ENCODE measurements around the gene RUNX2. TPM values are rescaled to one million over a fixed set of nuclear protein-coding genes. Genes with fewer than 3 reads are reported as not detected.

Gene RUNX2
- total RNA-seq, 4 donors from 2014 or later, result 1.00 to 8.1 (median 3.6) TPM

DNA sequence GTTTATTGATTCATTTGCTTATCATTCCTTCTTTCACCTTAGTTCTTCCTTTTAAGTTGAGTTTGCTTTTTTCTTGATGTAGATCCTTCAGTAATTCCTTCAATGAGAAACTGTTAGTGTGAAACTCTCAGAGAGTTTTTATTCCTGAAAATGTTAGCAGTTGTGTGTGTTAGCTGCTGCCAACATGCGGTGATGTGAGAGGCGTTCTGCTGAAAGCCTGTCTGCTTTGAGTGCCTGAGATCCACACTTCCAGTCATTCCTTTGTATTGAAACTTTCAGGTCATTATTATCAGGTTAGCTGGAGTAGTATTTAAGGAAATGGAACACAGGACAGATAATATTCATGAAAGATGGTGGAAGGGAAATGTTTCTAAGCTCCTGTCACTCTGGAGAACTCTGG lies 119.6 kb downstream of the RUNX2 start:
- 74 to 86% methylated on average over 2 of the region's 2 CpGs for WGBS, 2 donors (ENCODE audit: low coverage in 1 of 2)
- peaks cover 9 to 34% (median 23%) of the 10 kb centered on the region in 4 donors for H3K4me1 ChIP-seq
- no peaks in the 10 kb centered on the region for H3K36me3 ChIP-seq
- no peaks in the 10 kb centered on the region for H3K27me3 ChIP-seq
- no peak for TF ChIP-seq EP300 (IDR thresholded peaks at IDR 0.05; ENCODE audit: low read depth)
- no peak for TF ChIP-seq POLR2AphosphoS5 (IDR thresholded peaks at IDR 0.05)
- no peak for TF ChIP-seq POLR2A (IDR thresholded peaks at IDR 0.05)
- TF ChIP-seq, protein P1, sequence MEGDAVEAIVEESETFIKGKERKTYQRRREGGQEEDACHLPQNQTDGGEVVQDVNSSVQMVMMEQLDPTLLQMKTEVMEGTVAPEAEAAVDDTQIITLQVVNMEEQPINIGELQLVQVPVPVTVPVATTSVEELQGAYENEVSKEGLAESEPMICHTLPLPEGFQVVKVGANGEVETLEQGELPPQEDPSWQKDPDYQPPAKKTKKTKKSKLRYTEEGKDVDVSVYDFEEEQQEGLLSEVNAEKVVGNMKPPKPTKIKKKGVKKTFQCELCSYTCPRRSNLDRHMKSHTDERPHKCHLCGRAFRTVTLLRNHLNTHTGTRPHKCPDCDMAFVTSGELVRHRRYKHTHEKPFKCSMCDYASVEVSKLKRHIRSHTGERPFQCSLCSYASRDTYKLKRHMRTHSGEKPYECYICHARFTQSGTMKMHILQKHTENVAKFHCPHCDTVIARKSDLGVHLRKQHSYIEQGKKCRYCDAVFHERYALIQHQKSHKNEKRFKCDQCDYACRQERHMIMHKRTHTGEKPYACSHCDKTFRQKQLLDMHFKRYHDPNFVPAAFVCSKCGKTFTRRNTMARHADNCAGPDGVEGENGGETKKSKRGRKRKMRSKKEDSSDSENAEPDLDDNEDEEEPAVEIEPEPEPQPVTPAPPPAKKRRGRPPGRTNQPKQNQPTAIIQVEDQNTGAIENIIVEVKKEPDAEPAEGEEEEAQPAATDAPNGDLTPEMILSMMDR (IDR thresholded peaks at IDR 0.05), result no peak
- DNase-seq, result no peak
- no peaks in the 10 kb centered on the region for H3K9me3 ChIP-seq
- no peak overlapping the region for H3K27ac ChIP-seq
- intact Hi-C loops (cut with DNase I; ENCODE audit: low total_unique reads), result no loop called here
- in situ Hi-C loops (cut with MboI; ENCODE audit: low pct_ligation_motif_present in 1 of 4, low pct_unique_long_range_greater_than_20kb in 1 of 4, low sequenced_read_pairs in 3 of 4), result loop anchor here in 2 of 4 donors (25.0 kb wide), 1 partner anchor 265 kb away; no protein-coding TSS in a partner anchor
- H3K4me3 ChIP-seq, result no peak overlapping the region

DNA sequence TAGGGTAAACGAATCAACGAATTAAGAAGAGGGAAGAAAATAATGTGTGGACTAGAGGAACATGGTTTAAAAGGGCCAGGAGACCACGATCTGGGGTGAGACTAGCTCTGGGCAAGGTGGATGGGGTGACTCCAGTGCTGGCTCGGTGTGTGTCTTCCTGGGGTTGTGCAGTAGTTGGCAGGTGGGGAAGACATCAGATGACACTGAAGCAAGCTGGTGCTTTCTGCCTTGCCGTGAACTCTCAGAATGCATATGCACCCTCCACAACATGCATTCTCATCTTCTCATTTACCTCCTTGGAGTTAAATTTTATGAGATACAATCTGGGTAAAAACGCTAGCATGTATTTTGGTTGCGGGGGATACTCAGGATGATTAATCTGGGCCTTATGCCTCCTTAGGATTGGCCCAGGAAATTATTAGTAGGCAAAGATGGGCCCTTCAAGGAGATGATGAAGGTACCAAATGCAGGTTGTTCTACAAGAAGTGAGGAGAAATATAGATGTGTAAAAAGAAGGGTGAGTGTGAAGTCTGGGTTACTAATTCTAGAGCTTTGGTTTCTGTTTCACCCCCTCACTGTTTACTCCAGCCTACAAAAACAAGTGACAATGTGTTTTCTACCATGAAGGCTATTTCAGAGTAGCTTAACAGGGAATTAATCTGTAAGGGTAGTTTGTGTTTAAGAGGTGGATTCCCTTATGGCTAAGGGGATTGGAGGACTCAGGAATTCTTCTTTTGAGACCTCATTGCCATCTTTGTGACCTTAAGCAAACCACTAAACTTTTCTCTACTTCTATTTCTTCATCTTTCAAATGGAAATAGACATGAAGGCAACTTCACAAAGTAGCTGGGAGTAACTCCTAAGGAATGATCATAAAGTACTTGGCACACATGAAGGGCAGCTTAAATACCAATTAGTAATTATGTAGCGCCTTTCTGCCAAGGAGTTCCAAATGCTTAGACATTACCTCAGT lies 120.6 kb downstream of the RUNX2 start:
- no peak for DNase-seq
- no peak for TF ChIP-seq POLR2A (IDR thresholded peaks at IDR 0.05)
- TF ChIP-seq, protein P1 (IDR thresholded peaks at IDR 0.05), result no peak
- no peak for TF ChIP-seq EP300 (IDR thresholded peaks at IDR 0.05; ENCODE audit: low read depth)
- no peak for TF ChIP-seq POLR2AphosphoS5 (IDR thresholded peaks at IDR 0.05)
- Histone ChIP-seq H3K27me3 (no peaks in the 10 kb centered on the region), H3K27ac (peak overlapping the region in 2 of 4 donors; percentile 3 to 26), H3K4me1 (peaks cover 9 to 35% (median 23%) of the 10 kb centered on the region in 4 donors), H3K9me3 (no peaks in the 10 kb centered on the region), H3K4me3 (no peak overlapping the region), H3K36me3 (no peaks in the 10 kb centered on the region)
- in situ Hi-C loops (cut with MboI; ENCODE audit: low pct_ligation_motif_present in 1 of 4, low pct_unique_long_range_greater_than_20kb in 1 of 4, low sequenced_read_pairs in 3 of 4) (loop anchor here in 2 of 4 donors (25.0 kb wide), 1 partner anchor 264 kb away; no protein-coding TSS in a partner anchor), intact Hi-C loops (cut with DNase I; ENCODE audit: low total_unique reads) (no loop called here)
- 87% methylated on average over 7 to 8 of the region's 8 CpGs for WGBS, 2 donors (ENCODE audit: low coverage in 1 of 2)

DNA sequence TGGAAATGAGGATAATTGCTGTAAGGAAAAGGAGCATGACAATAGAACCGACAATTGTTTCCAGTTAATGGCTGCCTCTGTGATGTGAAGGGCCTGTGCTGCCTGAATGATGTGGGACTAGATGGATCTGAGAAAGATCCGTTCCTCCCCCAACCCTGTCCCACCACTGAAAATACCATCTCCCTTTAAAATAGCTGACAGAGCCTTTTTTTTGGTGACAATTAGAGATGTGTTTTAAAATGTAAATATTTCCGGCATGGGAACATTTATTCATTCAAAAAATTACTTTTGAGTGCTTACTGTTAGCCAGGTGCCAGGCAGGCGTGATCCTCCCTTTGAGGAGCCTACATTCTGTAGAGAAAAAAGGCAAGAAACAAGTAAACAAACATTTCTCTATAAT lies 122.0 kb downstream of the RUNX2 start:
- Histone ChIP-seq H3K4me3 (no peak overlapping the region), H3K27ac (no peak overlapping the region), H3K27me3 (no peaks in the 10 kb centered on the region), H3K4me1 (peaks cover 8 to 38% (median 19%) of the 10 kb centered on the region in 4 donors), H3K36me3 (no peaks in the 10 kb centered on the region), H3K9me3 (no peaks in the 10 kb centered on the region)
- 96 to 98% methylated on average over 4 of the region's 4 CpGs for WGBS, 2 donors (ENCODE audit: low coverage in 1 of 2)
- TF ChIP-seq POLR2A (IDR thresholded peaks at IDR 0.05), result no peak
- no peak for TF ChIP-seq EP300 (IDR thresholded peaks at IDR 0.05; ENCODE audit: low read depth)
- TF ChIP-seq, protein P1 (IDR thresholded peaks at IDR 0.05), result no peak
- no peak for TF ChIP-seq POLR2AphosphoS5 (IDR thresholded peaks at IDR 0.05)
- in situ Hi-C loops (cut with MboI; ENCODE audit: low pct_ligation_motif_present in 1 of 4, low pct_unique_long_range_greater_than_20kb in 1 of 4, low sequenced_read_pairs in 3 of 4) (no loop called here), intact Hi-C loops (cut with DNase I; ENCODE audit: low total_unique reads) (no loop called here)
- no peak for DNase-seq

DNA sequence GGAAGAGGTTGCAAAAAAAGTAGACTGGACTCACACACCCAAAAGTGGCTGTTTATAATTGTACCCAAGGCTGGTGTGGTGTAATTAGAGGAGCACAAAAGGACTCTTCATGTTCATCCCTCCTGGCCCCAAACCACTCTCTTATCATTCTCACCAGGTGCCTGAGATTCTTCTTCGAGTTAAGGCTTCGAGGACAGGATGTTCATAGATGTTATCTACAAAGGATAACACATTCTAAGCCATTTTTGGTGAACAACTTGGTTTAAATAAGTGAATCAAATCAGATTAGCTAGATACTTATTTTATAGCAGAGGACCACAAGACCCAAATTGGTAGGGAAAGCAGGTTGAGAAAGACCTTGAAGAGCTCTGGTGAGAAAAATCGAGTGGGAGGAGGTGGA lies 122.7 kb downstream of the RUNX2 start:
- DNase-seq, result no peak
- TF ChIP-seq, protein P1 (IDR thresholded peaks at IDR 0.05), result no peak
- no peak for TF ChIP-seq POLR2AphosphoS5 (IDR thresholded peaks at IDR 0.05)
- no peak for TF ChIP-seq POLR2A (IDR thresholded peaks at IDR 0.05)
- no peak for TF ChIP-seq EP300 (IDR thresholded peaks at IDR 0.05; ENCODE audit: low read depth)
- H3K9me3 ChIP-seq, result no peaks in the 10 kb centered on the region
- H3K27me3 ChIP-seq, result no peaks in the 10 kb centered on the region
- in situ Hi-C loops (cut with MboI; ENCODE audit: low pct_ligation_motif_present in 1 of 4, low pct_unique_long_range_greater_than_20kb in 1 of 4, low sequenced_read_pairs in 3 of 4), result no loop called here
- 86 to 88% methylated on average over 1 to 3 of the region's 3 CpGs for WGBS, 2 donors (ENCODE audit: low coverage in 1 of 2)
- H3K27ac ChIP-seq, result no peak overlapping the region
- no peak overlapping the region for H3K4me3 ChIP-seq
- H3K36me3 ChIP-seq, result no peaks in the 10 kb centered on the region
- intact Hi-C loops (cut with DNase I; ENCODE audit: low total_unique reads), result no loop called here
- H3K4me1 ChIP-seq, result peaks cover 3 to 31% (median 12%) of the 10 kb centered on the region in 4 donors
